T-cell (primary cell): ENCODE measurements around the gene AUH. TPM values are rescaled to one million over a fixed set of nuclear protein-coding genes. Genes with fewer than 3 reads are reported as not detected.
A peak's percentile ranks its signal among the peaks of the same experiment; 100 is the strongest.

ENCODE experiments used
- ATAC-seq, 4 experiments: fragments of 200-7000 bp in 3 of 4; fragments of 150-1000 bp in 1 of 4; cut with Tn5 transposase; replicated peaks in 1 of 4; 1 replicate in 3 of 4; 2 replicates in 1 of 4; pipeline ENCODE4 v1.10.0; 2021; ENCODE audit warnings: moderate library complexity in 3 of 4, mild to moderate bottlenecking in 2 of 4, moderate number of reproducible peaks in 1 of 4
- CTCF ChIA-PET, 2 donors: fragments of 300-600 bp; sonication (Branson Sonifier 250); formaldehyde crosslinking; loops; one replicate each; lab custom pipeline; 2022; ENCODE audit warnings: antibody characterized with exemption in 2 of 2; lab: Charles Lee
- POLR2A ChIA-PET, 2 donors: fragments of 300-600 bp; sonication (Branson Sonifier 250); formaldehyde crosslinking; loops; one replicate each; lab custom pipeline; 2022; ENCODE audit warnings: antibody characterized with exemption in 2 of 2; lab: Charles Lee
- DNase-seq, 35 experiments: peaks; one replicate each; pipeline versions ENCODE4 v3.0.0 to v3.0.0-alpha.2; 2013 to 2023
- H3K27ac ChIP-seq: one replicate; pipeline ENCODE4 v1.5.1; 2013; ENCODE audit warnings: low read length
- H3K27me3 ChIP-seq, 2 experiments: replicated peaks in 1 of 2; 1 replicate in 1 of 2; 2 replicates in 1 of 2; pipeline versions ENCODE4 v1.6.1 to v1.7.0; 2013; ENCODE audit warnings: low read length in 1 of 2, mixed read lengths in 1 of 2; ENCODE audit not compliant: control insufficient read depth in 2 of 2, insufficient read depth in 2 of 2; ENCODE audit errors: extremely low read depth in 1 of 2
- H3K36me3 ChIP-seq, 2 donors: 1 replicate in 1 of 2; 2 replicates in 1 of 2; pipeline versions ENCODE4 v1.6.1 to v1.7.0; 2013; ENCODE audit warnings: low read length in 1 of 2; ENCODE audit not compliant: control insufficient read depth in 2 of 2, insufficient read depth in 1 of 2; ENCODE audit errors: extremely low read depth in 1 of 2
- H3K4me1 ChIP-seq, 2 experiments: 1 replicate in 1 of 2; 2 replicates in 1 of 2; pipeline versions ENCODE4 v1.6.1 to v1.7.0; 2013; ENCODE audit warnings: low read length in 2 of 2, mixed read lengths in 1 of 2; ENCODE audit not compliant: insufficient read depth in 2 of 2, control insufficient read depth in 1 of 2; ENCODE audit errors: extremely low read depth in 1 of 2
- H3K4me3 ChIP-seq, 2 donors: 1 replicate in 1 of 2; 2 replicates in 1 of 2; pipeline versions ENCODE4 v1.5.1 to v1.7.0; 2013; ENCODE audit warnings: mild to moderate bottlenecking in 2 of 2, low read length in 1 of 2, moderate library complexity in 1 of 2; ENCODE audit not compliant: control insufficient read depth in 1 of 2; ENCODE audit errors: extremely low read depth in 1 of 2
- H3K9me3 ChIP-seq: 2 replicates; pipeline ENCODE4 v1.7.0; 2013
- H3K27ac Mint-ChIP-seq, 2 donors: one replicate each; pipeline ENCODE4 v1.8.0; 2020 to 2021; ENCODE audit warnings: mild to moderate bottlenecking in 2 of 2, mixed read lengths in 2 of 2
- H3K27me3 Mint-ChIP-seq, 2 donors: one replicate each; pipeline ENCODE4 v1.8.0; 2021 to 2022; ENCODE audit warnings: mixed read lengths in 2 of 2
- H3K36me3 Mint-ChIP-seq: one replicate; pipeline ENCODE4 v1.8.0; 2021; ENCODE audit warnings: mixed read lengths
- H3K4me1 Mint-ChIP-seq, 3 donors: one replicate each; pipeline ENCODE4 v1.8.0; 2020 to 2022; ENCODE audit warnings: mixed read lengths in 3 of 3, mild to moderate bottlenecking in 1 of 3
- H3K4me3 Mint-ChIP-seq, 3 donors: one replicate each; pipeline ENCODE4 v1.8.0; 2020 to 2022; ENCODE audit warnings: mild to moderate bottlenecking in 3 of 3, mixed read lengths in 3 of 3, moderate library complexity in 3 of 3
- H3K9me3 Mint-ChIP-seq, 3 donors: one replicate each; pipeline ENCODE4 v1.8.0; 2020 to 2022; ENCODE audit warnings: mixed read lengths in 3 of 3
- whole genome bisulfite sequencing: methylation state at CpG from one replicate; pipeline ENCODE4 v1.1.5; 2013; ENCODE audit warnings: missing lambda C conversion rate; ENCODE audit not compliant: insufficient coverage; 5-methylcytosine and 5-hydroxymethylcytosine counted together
- total RNA-seq, 35 experiments: library from RNA in 6 of 35; stranded (reverse) in 6 of 35; fragments of 120-200 nt in 1 of 35; gene quantifications; one replicate each; pipeline versions ENCODE4 v1.2.1 to v1.2.4 and lab custom pipeline; 2013 to 2026

Gene AUH
- total RNA-seq, 5 donors from 2014 or later (not counting 1 experiment from before 2014, with no cell fraction given): 17.2 to 24.6 (median 21.6) TPM

- H3K4me1 ChIP-seq: peaks cover 3 to 17% of the 10 kb centered on the region in 2 experiments
- H3K27ac Mint-ChIP-seq: peak overlapping the region in 1 of 2 donors; percentile 87
- no peaks in the 10 kb centered on the region for H3K27me3 Mint-ChIP-seq
- H3K36me3 Mint-ChIP-seq: peaks cover 5% of the 10 kb centered on the region
- peaks cover 0 to 4% of the 10 kb centered on the region in 2 donors for H3K36me3 ChIP-seq
- peaks cover 8 to 29% (median 16%) of the 10 kb centered on the region in 3 donors for H3K4me1 Mint-ChIP-seq
- ChIA-PET CTCF (no interaction called here), POLR2A (no interaction called here)
- H3K4me3 Mint-ChIP-seq: peak overlapping the region in 1 of 3 donors; percentile 63
- no peaks in the 10 kb centered on the region for H3K9me3 ChIP-seq
- peak overlapping the region; percentile 67 for H3K27ac ChIP-seq
- no peaks in the 10 kb centered on the region for H3K9me3 Mint-ChIP-seq
- DNase-seq (no peak), ATAC-seq (no peak)
- H3K27me3 ChIP-seq: no peaks in the 10 kb centered on the region
- peak overlapping the region in 1 of 2 donors; percentile 13 for H3K4me3 ChIP-seq
- 100% methylated on average over 2 of the region's 10 CpGs for WGBS
Measured at GRCh38 chr9:91212596-91213243, 149.0 kb downstream of the AUH start.

DNA sequence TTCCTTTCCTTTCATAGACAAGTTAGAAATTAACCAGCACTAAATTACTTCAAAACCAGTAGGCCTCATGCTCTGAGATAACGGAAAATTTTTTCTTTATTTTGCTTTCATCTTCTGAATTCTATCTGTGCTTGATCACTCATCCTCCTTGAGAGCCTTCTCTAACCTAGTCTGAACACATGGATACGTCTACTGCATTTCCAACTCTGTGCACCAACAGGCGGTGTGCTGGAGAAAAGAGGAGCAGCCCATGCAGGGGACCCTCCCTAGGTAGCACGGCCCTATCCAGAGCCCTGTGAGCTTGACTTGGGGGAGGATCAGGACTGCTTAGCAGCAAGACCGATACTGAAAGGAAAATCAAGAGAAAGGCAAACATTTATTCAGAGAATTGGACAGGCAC is 149.8 kb downstream of the AUH start:
- peak in 6 of 35 experiments; percentile 11 to 41 (median 16) for DNase-seq
- POLR2A ChIA-PET: no interaction called here
- Histone ChIP-seq H3K4me1 (peaks cover 7 to 24% of the 10 kb centered on the region in 2 experiments), H3K27ac (peak overlapping the region; percentile 67), H3K4me3 (peak overlapping the region in 1 of 2 donors; percentile 13), H3K27me3 (no peaks in the 10 kb centered on the region), H3K36me3 (no peaks in the 10 kb centered on the region), H3K9me3 (no peaks in the 10 kb centered on the region)
- Mint-ChIP-seq H3K4me1 (peaks cover 16 to 36% (median 23%) of the 10 kb centered on the region in 3 donors), H3K4me3 (peak overlapping the region in 1 of 3 donors; percentile 63), H3K27me3 (no peaks in the 10 kb centered on the region), H3K27ac (peak overlapping the region; percentile 49 to 87), H3K9me3 (no peaks in the 10 kb centered on the region), H3K36me3 (peaks cover 3% of the 10 kb centered on the region)
- WGBS: 38% methylated on average over 1 of the region's 5 CpGs
- ATAC-seq: peak in 1 of 4 experiments; percentile 34
- CTCF ChIA-PET: no interaction called here

DNA sequence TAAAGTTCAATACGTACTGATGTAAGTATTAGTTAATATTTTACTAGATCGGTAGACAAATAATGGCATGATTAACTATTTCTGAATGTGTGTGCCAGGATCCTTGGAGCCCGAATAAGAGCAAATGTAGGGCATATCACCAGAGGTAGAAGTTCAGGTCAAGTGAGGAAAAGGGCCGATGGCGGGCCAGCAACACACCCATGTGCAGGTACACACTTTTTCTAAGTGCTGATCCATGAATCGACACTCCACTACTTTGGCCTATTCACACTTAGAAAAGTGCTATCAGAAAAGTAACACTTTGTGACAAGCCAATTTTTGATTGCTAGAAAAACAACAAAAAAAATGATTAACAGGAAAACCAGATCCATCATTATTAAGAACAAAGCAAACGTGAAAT is 150.3 kb downstream of the AUH start:
- H3K9me3 ChIP-seq: no peaks in the 10 kb centered on the region
- Mint-ChIP-seq H3K9me3 (no peaks in the 10 kb centered on the region), H3K4me3 (peak overlapping the region in 1 of 3 donors; percentile 63), H3K27me3 (no peaks in the 10 kb centered on the region), H3K36me3 (peaks cover 3% of the 10 kb centered on the region), H3K27ac (peak overlapping the region in 1 of 2 donors; percentile 87), H3K4me1 (peaks cover 16 to 38% (median 23%) of the 10 kb centered on the region in 3 donors)
- WGBS: 80% methylated on average over 3 of the region's 7 CpGs
- ATAC-seq: no peak
- H3K4me3 ChIP-seq: no peak overlapping the region
- ChIA-PET POLR2A (no interaction called here), CTCF (no interaction called here)
- H3K36me3 ChIP-seq: no peaks in the 10 kb centered on the region
- H3K27me3 ChIP-seq: no peaks in the 10 kb centered on the region
- peaks cover 7 to 24% of the 10 kb centered on the region in 2 experiments for H3K4me1 ChIP-seq
- H3K27ac ChIP-seq: peak overlapping the region; percentile 67
- DNase-seq: peak in 2 of 35 experiments; percentile 12 to 55

DNA sequence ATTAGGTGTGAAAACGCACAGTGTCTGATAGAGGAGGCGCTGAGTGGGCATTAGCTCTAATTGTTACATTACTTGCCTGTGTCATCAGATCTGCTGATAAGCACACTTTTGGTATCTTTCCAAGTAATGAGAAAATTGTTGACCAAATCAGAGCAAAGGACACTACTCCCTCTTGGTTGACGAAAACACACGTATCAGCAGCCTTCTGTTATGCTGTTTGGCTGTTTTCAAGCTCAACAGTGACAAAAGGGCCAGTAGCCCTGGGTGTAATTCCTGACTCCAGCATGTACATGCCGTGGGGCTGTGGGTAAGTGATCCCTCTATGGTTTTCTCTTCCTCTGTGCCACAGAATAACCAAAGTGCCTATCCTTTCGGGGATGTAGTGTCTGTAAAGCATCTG is 151.4 kb downstream of the AUH start:
- DNase-seq: no peak
- Histone ChIP-seq H3K27ac (no peak overlapping the region), H3K4me1 (peaks cover 7 to 24% of the 10 kb centered on the region in 2 experiments), H3K36me3 (no peaks in the 10 kb centered on the region), H3K9me3 (no peaks in the 10 kb centered on the region), H3K4me3 (no peak overlapping the region), H3K27me3 (no peaks in the 10 kb centered on the region)
- no peak overlapping the region for H3K27ac Mint-ChIP-seq
- H3K9me3 Mint-ChIP-seq: no peaks in the 10 kb centered on the region
- no peak for ATAC-seq
- CTCF ChIA-PET: no interaction called here
- peaks cover 16 to 40% (median 23%) of the 10 kb centered on the region in 3 donors for H3K4me1 Mint-ChIP-seq
- no peaks in the 10 kb centered on the region for H3K36me3 Mint-ChIP-seq
- no peak overlapping the region for H3K4me3 Mint-ChIP-seq
- POLR2A ChIA-PET: no interaction called here
- 100% methylated on average over 1 of the region's 6 CpGs for WGBS
- no peaks in the 10 kb centered on the region for H3K27me3 Mint-ChIP-seq

GRCh38 chr9:91208837-91209236 is 152.9 kb downstream of the AUH start:
- peak overlapping the region in 1 of 3 donors; percentile 24 for H3K4me3 Mint-ChIP-seq
- no peak overlapping the region for H3K27ac ChIP-seq
- POLR2A ChIA-PET: interaction anchor here in 1 of 2 donors (0.5 kb wide), 1 partner anchor 10 kb away, joined by 3 read pairs; no protein-coding TSS in a partner anchor

DNA sequence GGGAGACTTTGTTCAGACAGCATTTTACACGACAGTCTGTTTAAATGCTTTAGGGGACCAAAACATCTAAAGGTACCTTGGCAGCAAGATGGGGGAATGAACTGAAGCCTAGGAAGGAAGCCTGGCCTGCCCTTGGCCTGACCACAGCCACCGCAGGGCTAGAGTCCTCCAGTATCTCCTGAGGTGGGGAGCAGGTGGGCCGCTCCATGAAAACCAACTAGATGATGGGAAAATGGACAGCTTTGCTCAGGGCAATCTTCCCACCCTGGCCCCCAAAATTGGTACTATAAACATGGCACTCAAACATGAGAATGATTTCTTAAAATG is 153.3 kb downstream of the AUH start:
- peak overlapping the region; percentile 59 to 70 (median 68) for H3K4me3 Mint-ChIP-seq
- POLR2A ChIA-PET: no interaction called here
- peaks cover 16 to 40% (median 23%) of the 10 kb centered on the region in 3 donors for H3K4me1 Mint-ChIP-seq
- no peak overlapping the region for H3K4me3 ChIP-seq
- H3K27me3 Mint-ChIP-seq: no peaks in the 10 kb centered on the region
- no peaks in the 10 kb centered on the region for H3K36me3 ChIP-seq
- no peaks in the 10 kb centered on the region for H3K9me3 Mint-ChIP-seq
- 0% methylated on average over 1 of the region's 3 CpGs for WGBS
- peak overlapping the region; percentile 84 to 93 for H3K27ac Mint-ChIP-seq
- CTCF ChIA-PET: interaction anchor here (0.5 to 0.8 kb wide), 2 partner anchors 46 to 244 kb away, joined by 3 read pairs; no protein-coding TSS in a partner anchor
- H3K9me3 ChIP-seq: no peaks in the 10 kb centered on the region
- no peak for DNase-seq
- H3K36me3 Mint-ChIP-seq: no peaks in the 10 kb centered on the region
- peak in 1 of 4 experiments; percentile 27 for ATAC-seq
- peaks cover 7 to 24% of the 10 kb centered on the region in 2 experiments for H3K4me1 ChIP-seq
- peak overlapping the region; percentile 7 for H3K27ac ChIP-seq
- no peaks in the 10 kb centered on the region for H3K27me3 ChIP-seq

More at GRCh38 chr9:91208837-91209236, 152.9 kb downstream of the AUH start:
- H3K9me3 Mint-ChIP-seq: no peaks in the 10 kb centered on the region
- CTCF ChIA-PET: no interaction called here
- WGBS: 94% methylated on average over 5 of the region's 5 CpGs
- Histone ChIP-seq H3K9me3 (no peaks in the 10 kb centered on the region), H3K36me3 (no peaks in the 10 kb centered on the region), H3K4me1 (peaks cover 7 to 24% of the 10 kb centered on the region in 2 experiments), H3K27me3 (no peaks in the 10 kb centered on the region), H3K4me3 (no peak overlapping the region)
- H3K27me3 Mint-ChIP-seq: no peaks in the 10 kb centered on the region
- peaks cover 16 to 40% (median 23%) of the 10 kb centered on the region in 3 donors for H3K4me1 Mint-ChIP-seq
- no peak for ATAC-seq
- peak overlapping the region in 1 of 2 donors; percentile 84 for H3K27ac Mint-ChIP-seq
- H3K36me3 Mint-ChIP-seq: no peaks in the 10 kb centered on the region
- DNase-seq: no peak
